ENCODE measurements around the gene MAD2L1.

DNA sequence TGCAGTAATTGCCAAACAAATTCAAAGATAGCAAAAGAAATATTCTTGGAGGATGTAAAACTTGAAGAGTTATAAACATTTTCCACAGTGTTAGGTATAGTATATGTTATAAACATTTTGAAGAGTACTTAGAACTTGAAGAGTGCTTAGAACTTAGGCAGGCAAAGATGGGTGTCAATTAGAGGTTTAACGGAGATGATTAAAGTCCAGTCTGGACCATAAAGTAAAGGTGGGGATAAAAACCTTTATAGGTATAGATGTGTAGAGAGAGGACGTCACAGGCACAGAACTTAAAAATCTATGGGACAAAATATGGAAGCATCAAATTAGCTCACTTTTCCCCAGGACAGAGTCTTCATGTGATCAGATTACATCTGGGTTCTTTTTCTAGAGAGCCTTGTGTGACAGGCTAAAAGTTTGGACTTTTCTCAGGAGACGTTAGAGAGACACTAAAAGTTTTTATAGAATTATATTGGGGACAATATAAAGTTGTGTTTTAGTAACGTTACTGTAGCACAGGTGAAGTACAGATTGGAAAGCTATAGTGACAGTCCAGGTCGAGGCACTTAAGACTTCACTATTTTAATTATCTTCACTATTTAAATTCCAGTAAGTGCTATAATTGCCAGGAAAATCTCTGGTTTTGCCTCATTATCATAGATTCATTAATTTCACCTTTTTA lies 13.3 kb upstream of the MAD2L1 start:
- no peak for TF ChIP-seq CTCF (IDR thresholded peaks at IDR 0.05)
- TF ChIP-seq POLR2A (IDR thresholded peaks at IDR 0.05), result no peak

All from body of pancreas (tissue), 4 donors.